B cell (primary cell): ENCODE results near the gene GOLIM4. TPM values are rescaled to one million over a fixed set of nuclear protein-coding genes. Genes with fewer than 3 reads are reported as not detected.

Experiments
- ATAC-seq: fragments of 200-7000 bp; cut with Tn5 transposase; one replicate; pipeline ENCODE4 v1.10.0; 2021; ENCODE audit warnings: low read depth, mild to moderate bottlenecking, moderate number of reproducible peaks, moderate library complexity
- CTCF ChIA-PET: fragments of 350-600 bp; sonication (Branson Sonifier 250); formaldehyde crosslinking; loops from one replicate; lab custom pipeline; 2021; ENCODE audit warnings: antibody characterized with exemption, inconsistent platforms; lab: Charles Lee
- POLR2A ChIA-PET: fragments of 350-600 bp; sonication (Branson Sonifier 250); formaldehyde crosslinking; loops from one replicate; lab custom pipeline; 2021; ENCODE audit warnings: antibody characterized with exemption; lab: Charles Lee
- DNase-seq: peaks from one replicate; pipeline ENCODE4 v3.0.0; 2013
- H2AFZ ChIP-seq: 2 replicates; pipeline ENCODE4 v1.6.1; 2012; ENCODE audit warnings: mild to moderate bottlenecking, low read depth, low read length; ENCODE audit not compliant: insufficient read depth, poor library complexity, severe bottlenecking
- H3K27ac ChIP-seq, 2 donors: 1 replicate in 1 of 2; 2 replicates in 1 of 2; pipeline ENCODE4 v1.5.1; 2012 to 2013; ENCODE audit warnings: low read length in 2 of 2, mild to moderate bottlenecking in 2 of 2, moderate library complexity in 1 of 2
- H3K27me3 ChIP-seq, 4 experiments: fragments of 200-600 bp in 1 of 4; sonication (generic) in 1 of 4; replicated peaks in 1 of 4; 1 replicate in 2 of 4; 2 replicates in 2 of 4; pipeline versions ENCODE4 v1.6.1 to v1.7.0; 2013 to 2016; ENCODE audit warnings: low read length in 3 of 4, mild to moderate bottlenecking in 2 of 4, mixed read lengths in 1 of 4, moderate library complexity in 1 of 4; ENCODE audit not compliant: insufficient read depth in 4 of 4, control insufficient read depth in 3 of 4; ENCODE audit errors: control extremely low read depth in 1 of 4
- H3K36me3 ChIP-seq, 2 experiments: replicated peaks in 1 of 2; 1 replicate in 1 of 2; 2 replicates in 1 of 2; pipeline versions ENCODE4 v1.6.1 to v1.7.1; 2013; ENCODE audit warnings: low read length in 1 of 2; ENCODE audit not compliant: insufficient read depth in 2 of 2, control insufficient read depth in 1 of 2; ENCODE audit errors: control extremely low read depth in 1 of 2, extremely low read depth in 1 of 2
- H3K4me1 ChIP-seq, 2 donors: fragments of 200-600 bp in 1 of 2; sonication (generic) in 1 of 2; 1 replicate in 1 of 2; 2 replicates in 1 of 2; pipeline versions ENCODE4 v1.5.1 to v1.6.1; 2013 to 2017; ENCODE audit warnings: low read length in 2 of 2; ENCODE audit not compliant: control insufficient read depth in 2 of 2, insufficient read depth in 2 of 2
- H3K4me2 ChIP-seq: replicated peaks from 2 replicates; pipeline ENCODE3; 2012; ENCODE audit warnings: mild to moderate bottlenecking, low read depth, low read length; ENCODE audit not compliant: poor library complexity, severe bottlenecking
- H3K4me3 ChIP-seq, 5 experiments: fragments of 200-600 bp in 1 of 5; sonication (generic) in 1 of 5; 1 replicate in 3 of 5; 2 replicates in 2 of 5; pipeline versions ENCODE4 v1.5.1 to v1.7.0; 2011 to 2016; ENCODE audit warnings: low read length in 4 of 5, mild to moderate bottlenecking in 4 of 5, low read depth in 2 of 5, control low read depth in 1 of 5, moderate library complexity in 1 of 5; ENCODE audit not compliant: insufficient read depth in 1 of 5; ENCODE audit errors: control extremely low read depth in 1 of 5, extremely low read depth in 1 of 5
- H3K79me2 ChIP-seq: fragments of 200-600 bp; sonication (generic); one replicate; pipeline ENCODE4 v1.6.0; 2016; ENCODE audit warnings: low read length; ENCODE audit not compliant: control insufficient read depth, insufficient read depth
- H3K9ac ChIP-seq: fragments of 200-600 bp; sonication (generic); 2 replicates; pipeline ENCODE4 v1.6.1; 2017; ENCODE audit warnings: mild to moderate bottlenecking, low read length, moderate library complexity
- H3K9me3 ChIP-seq, 3 donors: one replicate each; pipeline versions ENCODE4 v1.6.1 to v1.7.1; 2013; ENCODE audit warnings: low read length in 2 of 3; ENCODE audit not compliant: control insufficient read depth in 2 of 3, insufficient read depth in 1 of 3; ENCODE audit errors: control extremely low read depth in 1 of 3
- H4K20me1 ChIP-seq: 2 replicates; pipeline ENCODE4 v1.6.0; 2012; ENCODE audit warnings: mild to moderate bottlenecking, low read length; ENCODE audit not compliant: insufficient read depth, control insufficient read depth, poor library complexity, severe bottlenecking
- H3K27ac Mint-ChIP-seq: one replicate; pipeline ENCODE4 v1.8.0; 2021; ENCODE audit warnings: mixed read lengths
- H3K27me3 Mint-ChIP-seq: one replicate; pipeline ENCODE4 v1.8.0; 2021; ENCODE audit warnings: mixed read lengths
- H3K4me1 Mint-ChIP-seq: one replicate; pipeline ENCODE4 v1.8.0; 2021; ENCODE audit warnings: mixed read lengths
- H3K4me3 Mint-ChIP-seq: one replicate; pipeline ENCODE4 v1.8.0; 2021; ENCODE audit warnings: mixed read lengths
- H3K9me3 Mint-ChIP-seq: one replicate; pipeline ENCODE4 v1.8.0; 2022; ENCODE audit warnings: mixed read lengths; ENCODE audit not compliant: insufficient read depth
- CTCF ChIP-seq: fragments of 200-600 bp; IDR thresholded peaks from one replicate; pipeline ENCODE4 v1.8.0; 2022; ENCODE audit warnings: antibody characterized with exemption, mild to moderate bottlenecking
- EZH2 ChIP-seq: IDR thresholded peaks from 2 replicates; pipeline ENCODE4 v1.6.1; 2012; ENCODE audit warnings: borderline replicate concordance, low read depth, mild to moderate bottlenecking, moderate library complexity, low read length; ENCODE audit not compliant: insufficient read depth, poor library complexity, severe bottlenecking
- WGBS: methylation state at CpG from one replicate; pipeline ENCODE4 v1.1.5; 2013; ENCODE audit warnings: missing lambda C conversion rate; ENCODE audit not compliant: insufficient coverage; 5-methylcytosine and 5-hydroxymethylcytosine counted together
- intact Hi-C: fragments of 100-400 bp; cut with micrococcal nuclease; formaldehyde crosslinking; loops from one replicate; pipeline ENCODE4 v1.10.0; 2022
- polyA plus RNA-seq: library from polyadenylated mRNA; depleted of rRNA; stranded (reverse); fragments of >200 nt; gene quantifications from 2 replicates; pipeline ENCODE4 v1.2.3, GENCODE V29; 2012
- total RNA-seq, 2 donors: library from RNA; stranded (reverse); fragments of 120-200 nt in 1 of 2; gene quantifications; 1 replicate in 1 of 2; 2 replicates in 1 of 2; pipeline versions ENCODE4 v1.2.3 to v1.2.4, GENCODE V29; 2013 to 2022

Gene GOLIM4
- total and polyA plus RNA-seq, 2 donors (not counting 1 experiment from before 2014, with no cell fraction given) = 2.5 to 9.3 TPM

DNA sequence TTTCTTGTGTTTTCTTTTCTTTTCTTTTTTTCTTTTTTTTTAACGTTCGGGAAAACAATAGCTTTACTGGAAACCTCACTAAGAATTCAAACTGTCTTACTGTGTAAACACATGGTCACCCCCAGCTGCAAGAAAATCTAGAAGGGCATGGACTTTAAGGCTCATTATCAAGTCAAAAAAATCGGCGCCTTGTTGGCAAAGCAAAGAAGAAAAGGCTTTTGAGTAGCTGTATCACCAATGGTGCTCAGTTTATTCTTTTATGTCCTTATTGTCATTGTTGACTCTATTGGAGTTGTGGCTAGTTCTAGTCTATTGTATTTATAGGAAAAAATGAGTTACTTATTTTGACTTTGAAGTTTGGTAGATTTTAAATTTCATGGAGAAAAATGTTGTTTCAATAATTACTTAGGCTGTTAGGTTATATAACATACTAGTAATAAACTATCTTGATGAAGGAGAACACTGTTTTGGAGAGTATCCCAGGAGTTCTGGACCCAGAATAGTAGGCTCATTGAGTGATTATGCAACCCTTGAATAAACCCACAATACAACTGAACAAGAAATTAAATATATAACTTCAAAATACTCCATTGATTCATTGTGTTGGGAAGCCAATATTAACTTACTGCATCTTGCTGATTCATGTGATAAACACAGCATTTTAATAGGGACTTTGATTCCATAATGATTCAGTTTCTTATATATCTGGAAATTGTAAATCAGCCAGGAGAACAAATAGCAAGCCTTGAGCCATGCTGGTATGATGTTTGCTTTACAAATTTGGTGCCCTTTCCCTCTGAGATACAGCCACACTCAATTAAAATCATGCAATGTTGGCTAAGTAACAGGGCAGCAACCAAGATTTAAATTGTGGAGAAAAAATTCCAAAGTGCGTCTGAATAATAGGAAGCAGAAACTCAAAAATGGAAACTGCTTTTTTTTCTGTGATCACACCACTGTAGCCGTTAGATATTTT, 27.8 kb upstream of the GOLIM4 start:
- Histone ChIP-seq H2AFZ (no peak overlapping the region), H3K79me2 (no peaks in the 10 kb centered on the region), H4K20me1 (no peaks in the 10 kb centered on the region), H3K9me3 (peaks cover 0 to 4% (median 0%) of the 10 kb centered on the region in 3 donors), H3K27ac (no peak overlapping the region), H3K27me3 (peaks cover 0 to 3% (median 0%) of the 10 kb centered on the region in 4 experiments), H3K9ac (no peak overlapping the region), H3K4me2 (no peak overlapping the region), H3K36me3 (no peaks in the 10 kb centered on the region), H3K4me1 (no peaks in the 10 kb centered on the region), H3K4me3 (no peak overlapping the region)
- TF ChIP-seq EZH2 (no peak), CTCF (no peak)
- DNase-seq = no peak
- Mint-ChIP-seq H3K27ac (no peak overlapping the region), H3K27me3 (peaks cover 8% of the 10 kb centered on the region), H3K4me3 (no peak overlapping the region), H3K4me1 (no peaks in the 10 kb centered on the region), H3K9me3 (peaks cover 4% of the 10 kb centered on the region)
- no CpG with 5 or more reads among the region's 6 CpGs for WGBS
- intact Hi-C loops = no loop called here
- ChIA-PET POLR2A (no interaction called here), CTCF (interaction anchor here (0.7 to 0.9 kb wide), 2 partner anchors 12 to 42 kb away, joined by 3 read pairs; no protein-coding TSS in a partner anchor)
- ATAC-seq = no peak
